ENCODE measurements around the gene RXRB.

Gene RXRB

DNA sequence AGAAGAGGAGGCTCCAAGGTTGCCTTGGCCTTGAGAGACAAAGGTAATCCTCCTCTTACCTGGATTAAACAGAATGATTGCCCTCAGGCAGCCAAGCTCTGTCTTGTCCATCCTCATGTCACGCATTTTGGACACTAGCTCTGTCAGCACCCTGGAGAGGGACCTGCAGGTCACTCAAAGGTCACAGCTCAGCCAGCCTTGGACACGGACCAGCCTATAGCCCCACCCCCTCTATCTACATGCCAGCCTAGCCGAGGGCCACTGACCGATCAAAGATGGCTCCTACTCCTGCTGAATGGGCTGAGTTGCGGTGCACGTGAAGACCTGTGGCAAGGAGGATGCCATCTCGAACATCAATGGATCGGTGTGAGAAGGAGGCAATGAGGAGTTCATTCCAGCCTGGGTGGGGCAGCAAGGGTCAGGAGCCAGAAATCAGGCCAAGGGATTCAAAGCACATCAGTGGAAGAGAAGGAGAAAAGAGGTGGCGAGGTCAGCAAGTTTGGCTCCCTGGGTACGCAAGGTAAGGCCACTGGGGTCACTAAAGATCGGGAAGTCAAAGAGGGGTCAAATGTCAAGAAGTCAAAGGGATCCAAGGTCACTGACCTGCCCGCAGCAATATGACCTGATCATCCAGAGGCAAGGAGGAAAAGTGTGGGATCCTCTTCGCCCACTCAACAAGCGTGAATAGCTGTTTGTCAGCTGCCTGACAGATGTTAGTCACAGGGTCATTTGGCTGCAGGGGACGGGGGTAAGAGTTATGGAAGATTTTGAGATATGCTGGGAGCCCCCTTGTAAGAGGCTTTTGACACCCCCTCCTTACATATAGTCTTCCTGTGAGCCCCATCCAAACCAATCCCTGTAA, 4.9 kb downstream of the RXRB start:
- DNase-seq: no peak

DNA sequence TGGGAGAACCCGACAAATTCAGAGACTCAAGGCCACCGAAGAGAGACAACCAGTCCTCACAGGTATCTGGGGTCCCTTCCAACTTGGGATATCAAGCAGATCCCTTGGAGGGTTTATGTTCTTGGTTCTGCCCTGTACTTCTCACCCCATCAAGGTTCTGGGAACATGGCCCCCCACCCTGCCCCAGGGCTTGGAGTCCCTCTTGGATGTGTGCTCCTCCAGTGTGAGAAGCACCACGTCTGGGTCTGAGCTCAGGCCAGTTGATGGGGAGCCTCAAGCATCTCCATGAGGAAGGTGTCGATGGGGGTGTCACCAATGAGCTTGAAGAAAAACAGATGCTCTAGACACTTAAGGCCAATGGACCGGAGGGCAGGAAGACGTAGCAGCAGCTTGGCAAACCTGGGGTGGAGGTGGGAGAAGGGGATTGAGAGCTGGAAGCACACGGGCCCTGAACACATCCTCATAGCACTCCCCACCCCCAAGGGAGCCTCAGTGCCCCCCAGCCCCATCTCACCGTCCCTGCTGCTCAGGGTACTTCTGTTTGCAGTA, 6.0 kb downstream of the RXRB start:
- DNase-seq: no peak

DNA sequence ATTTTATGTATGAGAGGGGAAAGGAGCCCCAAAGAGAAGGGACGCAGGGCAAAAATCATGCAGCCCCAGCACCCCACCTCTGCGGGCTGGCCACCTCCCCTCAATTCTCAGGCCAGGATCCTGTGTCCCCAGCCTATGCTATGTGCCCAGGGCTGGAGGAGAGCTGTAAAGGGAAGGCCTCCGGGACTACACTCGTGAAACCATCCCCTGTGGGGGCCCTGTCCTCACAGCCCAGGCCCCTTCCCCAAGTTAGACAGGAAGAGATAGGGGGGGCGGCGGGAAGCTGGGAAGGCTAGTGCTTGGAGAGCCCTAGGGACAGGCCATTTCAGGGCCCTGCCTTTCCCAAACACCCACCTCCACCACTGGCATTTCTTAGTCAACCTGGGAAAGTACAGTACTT, 6.8 kb downstream of the RXRB start:
- DNase-seq: no peak

DNA sequence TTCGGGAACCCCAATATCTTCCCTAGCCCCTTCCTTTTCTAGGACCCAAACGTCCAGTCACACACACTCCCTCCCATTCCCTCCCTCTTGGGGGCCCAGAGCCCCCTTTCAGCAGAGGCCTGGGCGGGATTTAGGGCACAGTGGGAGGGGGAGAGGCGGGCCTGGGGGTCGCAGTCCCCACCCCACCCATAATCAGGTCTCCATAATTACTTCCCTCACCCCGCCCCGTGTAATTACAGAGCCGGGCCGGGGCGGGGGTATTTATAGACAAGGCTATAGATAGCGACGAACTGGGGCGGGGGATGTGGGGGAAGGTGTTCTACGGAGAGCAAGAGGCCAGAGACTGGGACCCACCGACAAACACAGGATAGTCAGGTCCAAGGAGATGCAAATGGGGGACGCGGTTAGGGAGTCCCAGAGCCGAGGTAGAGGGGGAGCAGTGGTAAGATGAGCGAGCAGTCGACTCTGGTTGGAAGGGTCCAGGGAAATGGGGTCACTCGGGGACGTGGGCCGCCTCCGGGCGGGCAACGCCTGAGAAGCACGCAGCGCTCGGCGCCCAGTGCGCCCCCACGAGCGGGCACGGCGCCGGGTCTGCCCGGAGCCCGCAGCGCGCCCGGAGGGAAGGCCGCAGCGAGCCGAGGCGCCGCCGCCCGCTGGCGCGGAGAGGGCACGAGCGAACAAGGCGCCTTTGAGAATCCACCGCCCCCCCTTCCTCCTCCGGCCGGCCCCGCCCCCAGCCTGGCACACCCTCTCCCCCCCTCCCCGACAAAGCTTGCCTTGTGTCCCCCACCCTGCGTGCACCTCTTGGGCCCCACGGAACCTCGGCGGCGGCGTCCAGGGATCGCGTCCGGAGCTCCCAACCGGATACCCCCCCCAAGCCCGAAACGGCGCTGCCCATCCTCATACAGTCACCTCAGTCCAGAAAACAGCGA, 7.5 kb downstream of the RXRB start:
- DNase-seq: no peak

DNA sequence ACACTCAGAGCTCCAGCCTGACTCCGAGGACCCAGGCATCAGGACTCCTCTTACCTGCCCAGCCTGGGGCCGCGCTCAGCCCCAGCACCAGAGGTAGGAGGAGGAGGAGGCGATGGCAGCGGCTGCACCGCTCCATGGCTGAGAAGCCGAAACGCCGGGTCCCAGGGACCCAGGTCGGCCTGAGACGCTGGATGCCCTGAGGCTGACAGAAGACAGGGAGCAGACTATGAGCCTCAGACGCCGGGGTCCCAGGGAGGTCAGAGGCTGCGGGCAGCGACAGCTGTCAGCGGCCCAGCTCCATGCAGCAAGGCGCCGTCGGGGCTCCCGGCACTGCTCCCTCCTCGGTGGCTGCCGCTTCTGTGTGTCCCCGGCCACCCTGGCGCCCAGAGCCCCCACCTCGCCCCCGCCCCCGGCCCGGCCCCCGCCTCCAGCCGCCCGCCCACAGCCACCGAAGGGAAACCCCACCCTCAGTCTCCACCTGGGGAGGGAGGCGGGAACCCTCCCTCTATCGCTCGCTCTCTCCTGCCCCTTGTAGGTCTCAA, 8.3 kb downstream of the RXRB start, which contains the start of gene COL11A2:
TSS of gene COL11A2 (minus strand) at position 363 of the 542 bp plus-strand sequence. CDS start at position 136, 227 bp downstream.
- no peak for DNase-seq

DNA sequence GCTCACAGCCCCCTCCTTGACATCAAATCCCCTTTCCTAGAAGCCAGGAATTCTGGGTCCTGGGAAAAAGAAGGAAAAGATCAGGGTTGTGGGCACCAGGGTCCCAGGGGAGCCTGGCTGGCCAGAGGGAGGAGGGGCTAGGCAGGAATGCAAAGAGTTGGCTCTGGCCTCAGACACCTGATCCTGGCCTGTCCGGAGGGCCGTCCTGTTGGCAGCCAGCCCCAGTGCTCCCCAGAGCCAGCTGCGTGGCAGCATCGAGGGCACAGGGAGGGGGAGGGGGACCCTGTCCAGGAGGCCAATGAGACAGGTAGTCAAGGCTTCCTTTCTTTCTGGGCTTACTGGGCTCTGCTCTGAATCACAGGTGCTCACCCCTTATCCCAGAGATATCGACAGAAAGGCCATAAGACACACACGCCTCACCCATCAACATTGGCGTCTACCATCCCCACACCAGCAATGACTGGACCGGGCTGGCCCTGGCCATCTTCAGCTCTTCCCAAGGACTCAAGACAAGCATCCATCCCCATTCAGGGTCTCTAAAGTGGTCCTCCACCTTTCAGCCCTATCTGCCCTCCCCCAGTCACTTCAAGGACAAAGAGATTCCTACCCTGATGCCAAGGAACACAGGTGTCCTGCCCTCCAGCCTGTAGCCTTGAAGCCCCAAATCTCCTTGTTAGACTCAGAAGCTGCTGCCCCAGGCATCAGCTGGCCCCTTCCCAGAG, 8.9 kb downstream of the RXRB start:
- peak in 1 of 2 experiments; percentile 32 for DNase-seq

DNA sequence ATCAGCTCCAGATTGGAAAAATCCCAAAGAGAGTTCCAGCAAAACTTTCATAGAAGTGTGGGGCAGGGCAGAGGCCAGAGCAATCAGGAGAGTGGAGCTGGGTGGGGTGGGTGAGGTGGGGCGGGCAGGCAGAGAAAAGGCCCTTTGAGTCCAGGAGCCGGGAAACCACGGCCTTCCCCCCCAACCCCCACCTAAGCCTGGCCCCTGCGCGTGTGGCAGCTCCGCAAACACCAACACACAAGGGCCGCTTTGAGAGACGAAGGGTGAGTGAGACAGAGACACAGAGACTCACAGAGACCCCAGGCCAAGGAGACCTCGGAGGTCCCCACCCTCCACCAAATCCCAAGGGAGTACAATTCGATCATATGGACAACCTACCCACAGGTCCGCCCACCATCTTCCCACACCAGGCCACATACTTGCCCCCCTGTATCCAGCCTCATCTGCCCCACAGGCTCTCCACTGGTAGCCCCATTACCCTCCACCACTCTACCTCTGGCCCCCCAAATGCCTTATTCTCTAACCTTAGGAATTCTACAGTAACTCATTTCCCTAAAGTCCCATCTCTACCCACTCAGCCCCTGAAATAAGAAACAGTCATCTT, 9.9 kb downstream of the RXRB start:
- DNase-seq: no peak

DNA sequence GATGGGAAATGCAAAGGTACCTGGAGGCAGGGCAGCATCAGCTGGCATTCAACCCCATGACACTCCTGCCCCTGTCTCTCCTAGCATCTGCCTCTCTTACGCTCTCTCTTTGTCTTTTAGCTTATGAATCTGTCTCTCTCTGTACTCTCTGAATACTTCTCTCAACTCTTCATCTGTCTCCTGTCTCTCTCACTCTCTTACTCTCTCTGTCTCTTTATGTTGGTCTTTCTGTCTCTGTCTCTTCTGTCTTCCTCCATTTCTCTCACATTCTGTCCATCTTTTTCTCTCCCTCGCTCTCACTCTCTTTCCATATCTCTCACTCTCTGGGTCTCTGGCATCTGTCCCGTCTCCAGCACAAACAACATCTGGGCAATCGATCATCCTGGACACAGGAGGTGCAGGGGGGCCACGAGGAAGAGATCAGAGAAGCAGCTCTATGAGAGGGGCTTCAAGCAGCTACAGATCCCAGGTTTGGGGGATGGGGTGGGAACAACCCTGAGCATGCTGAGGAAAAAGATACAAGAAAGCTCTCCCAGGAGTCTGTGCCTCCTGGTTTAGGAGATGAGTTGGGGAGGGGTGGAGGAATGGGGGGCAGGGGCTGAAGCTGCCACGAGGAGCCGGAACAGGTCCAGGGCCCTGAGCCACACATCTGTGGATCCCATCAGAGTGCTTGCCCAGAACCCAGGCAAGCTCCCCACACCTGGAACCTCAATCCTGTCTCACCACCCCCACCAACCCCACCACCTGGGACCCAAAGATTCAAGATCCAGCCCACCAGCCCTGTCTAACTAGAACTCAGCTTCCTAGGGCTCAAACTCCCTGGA, 10.6 kb downstream of the RXRB start:
- DNase-seq: no peak

DNA sequence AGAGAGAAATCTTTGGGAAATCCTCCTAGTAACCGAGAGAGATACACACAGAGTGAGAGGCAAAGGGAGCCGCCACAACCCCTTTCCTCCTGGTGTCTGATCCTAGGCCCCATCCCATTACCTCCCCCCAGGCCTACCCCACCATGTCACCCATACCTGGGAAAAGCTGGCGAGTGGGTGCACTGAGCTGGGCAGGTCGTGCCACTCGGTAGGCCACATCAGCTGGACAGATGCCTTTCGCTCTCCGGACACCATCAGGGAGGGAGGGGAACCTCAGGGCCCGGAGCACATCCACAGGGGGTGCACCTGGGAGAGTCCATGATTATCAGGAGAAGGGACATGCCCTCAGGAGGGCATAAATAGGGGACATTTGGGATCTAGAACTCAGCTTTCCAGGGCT, 11.3 kb downstream of the RXRB start:
- DNase-seq: no peak

DNA sequence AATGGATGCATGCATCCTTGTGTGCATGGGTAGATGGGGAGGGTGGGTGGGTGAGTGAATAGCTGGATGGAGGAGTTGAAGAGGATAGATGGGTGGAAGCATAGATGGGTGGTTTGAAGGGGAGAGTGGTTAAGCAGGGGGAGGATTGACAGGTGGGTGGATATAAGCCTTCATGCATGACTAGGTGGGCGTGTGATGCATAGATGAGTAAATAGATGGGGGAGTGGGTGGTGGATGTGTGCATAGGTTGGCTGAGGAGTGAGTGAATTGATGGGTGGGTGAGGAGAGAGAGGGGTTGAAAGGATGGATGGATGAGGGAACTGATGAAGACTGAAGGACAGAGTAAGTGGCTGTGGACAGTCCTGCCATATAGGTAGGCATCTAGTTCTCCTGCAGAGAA, 12.7 kb downstream of the RXRB start:
- DNase-seq: no peak

DNA sequence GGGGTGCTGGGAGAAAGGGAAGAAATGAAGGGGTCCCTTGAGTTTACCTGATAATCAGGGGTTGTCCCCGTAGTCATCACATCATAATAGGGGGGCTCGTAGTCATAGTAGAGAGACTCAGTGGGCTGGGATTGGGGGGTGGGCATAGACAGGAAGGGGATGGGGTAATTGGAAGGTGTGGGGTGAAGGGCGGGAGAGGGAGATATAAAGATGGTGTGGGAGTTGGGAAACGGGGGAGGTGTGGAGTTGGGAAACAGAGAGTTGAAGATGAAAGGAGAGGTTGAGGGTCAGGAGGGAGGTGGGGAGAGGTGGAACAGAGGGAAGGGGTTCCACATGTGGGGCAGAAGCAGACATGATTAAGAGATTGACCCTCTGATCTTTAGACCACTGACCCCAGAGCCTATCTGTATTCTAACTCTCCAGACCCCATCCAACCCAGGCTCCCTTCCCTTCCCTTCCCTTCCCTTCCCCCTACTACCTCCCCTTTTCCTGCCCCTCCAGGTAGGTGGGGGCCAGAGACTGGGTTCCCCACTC, 14.7 kb downstream of the RXRB start:
- no peak for DNase-seq

DNA sequence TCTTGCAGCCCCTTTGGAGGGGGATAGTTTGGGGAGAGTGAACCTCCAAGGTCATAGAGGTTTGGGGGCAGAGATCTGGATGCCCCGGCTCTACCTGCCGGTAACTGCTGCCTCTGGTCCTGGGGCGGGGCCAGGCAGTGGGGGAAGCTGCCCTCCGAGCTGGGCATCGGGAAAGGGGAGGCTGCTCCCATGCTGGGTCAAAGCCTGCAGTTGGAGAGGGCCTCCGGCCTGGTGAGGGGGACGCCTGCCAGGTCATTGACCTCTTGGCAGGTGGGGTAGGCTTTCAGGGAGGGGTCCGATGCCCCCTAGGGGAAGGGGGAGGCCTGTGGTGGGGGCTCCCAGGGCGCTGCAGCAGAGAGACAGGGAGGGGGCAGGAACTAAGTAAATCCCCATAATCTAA, 15.3 kb downstream of the RXRB start:
- DNase-seq: no peak

DNA sequence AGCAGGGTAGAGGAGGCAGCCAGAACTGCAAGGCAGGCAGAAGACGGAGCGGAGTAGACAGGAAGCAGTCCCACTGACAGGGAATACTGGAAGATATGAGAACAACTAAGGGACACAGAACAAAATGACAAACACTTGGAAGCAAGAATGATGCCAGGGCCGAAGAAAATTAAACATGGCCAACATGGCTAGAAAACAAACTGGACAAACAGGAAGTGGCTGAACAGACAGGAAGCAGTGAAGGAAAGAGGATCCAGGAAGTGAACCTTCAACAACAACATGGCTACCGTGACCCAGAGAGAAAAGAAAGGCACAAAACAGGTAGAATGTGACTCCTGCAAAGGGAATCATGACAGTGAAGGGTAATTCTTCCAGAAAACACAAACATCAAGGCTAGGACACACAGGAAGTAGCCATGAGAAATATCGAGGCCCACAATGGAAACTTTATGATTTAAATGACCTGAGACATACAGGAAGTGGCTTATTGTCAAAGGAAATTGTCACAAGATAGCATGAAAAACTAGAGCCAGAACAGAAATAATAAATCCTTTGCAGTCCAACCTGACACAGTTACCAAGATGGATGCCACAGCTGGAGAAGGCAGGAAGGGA, 17.3 kb downstream of the RXRB start:
- DNase-seq: no peak

DNA sequence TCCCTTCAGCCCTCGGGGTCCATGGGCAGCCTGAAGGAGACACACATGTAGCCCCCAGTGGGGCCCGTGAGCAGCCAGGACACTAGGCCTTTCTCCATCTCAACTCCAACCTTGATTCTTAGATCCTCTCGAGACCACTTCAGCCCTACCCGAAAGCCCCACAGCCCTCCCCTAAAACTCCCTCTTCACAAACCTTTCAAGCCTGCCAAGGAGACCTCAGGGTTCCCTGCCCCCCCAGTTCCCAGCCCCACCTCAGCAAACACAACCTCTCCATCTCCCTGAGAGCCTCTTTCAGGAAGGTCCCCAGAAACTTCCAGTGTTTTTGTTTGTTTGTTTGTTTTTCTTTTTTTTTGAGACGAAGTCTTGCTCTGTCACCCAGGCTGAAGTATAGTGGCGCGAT, 19.3 kb downstream of the RXRB start:
- DNase-seq: no peak

DNA sequence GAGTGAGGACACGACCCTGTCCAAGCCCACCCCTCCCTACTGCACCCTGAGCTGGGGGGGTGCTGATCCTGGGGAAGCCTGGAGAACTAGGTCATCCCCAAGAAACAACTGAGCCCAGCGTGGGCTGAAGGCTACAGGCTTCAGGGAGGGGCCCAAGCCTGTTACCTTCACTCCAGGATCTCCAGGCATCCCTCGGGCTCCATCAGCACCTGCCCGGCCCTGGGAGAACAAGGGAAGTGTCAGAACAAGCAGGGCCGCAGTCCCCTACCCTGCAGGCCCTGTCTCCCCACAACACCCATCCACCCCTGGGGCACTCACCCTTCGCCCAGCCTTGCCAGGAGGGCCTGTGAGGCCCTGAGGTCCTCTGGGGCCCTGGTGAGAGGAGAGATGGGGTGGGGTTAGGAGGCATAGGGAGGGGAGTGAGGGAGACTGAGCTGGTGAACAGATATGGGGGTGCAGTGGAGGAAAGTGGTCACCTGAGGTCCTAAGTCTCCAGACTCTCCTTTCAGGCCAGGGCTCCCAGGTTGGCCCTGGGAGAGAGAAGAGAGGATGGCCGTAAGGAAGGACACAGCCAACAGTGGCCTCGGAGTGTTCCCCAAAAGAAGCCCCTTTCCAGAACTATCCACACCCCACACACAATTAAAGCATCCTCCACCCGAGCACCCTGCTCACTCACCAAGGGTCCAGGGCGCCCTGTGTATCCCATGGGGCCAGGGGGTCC, 21.6 kb downstream of the RXRB start:
- DNase-seq: no peak

DNA sequence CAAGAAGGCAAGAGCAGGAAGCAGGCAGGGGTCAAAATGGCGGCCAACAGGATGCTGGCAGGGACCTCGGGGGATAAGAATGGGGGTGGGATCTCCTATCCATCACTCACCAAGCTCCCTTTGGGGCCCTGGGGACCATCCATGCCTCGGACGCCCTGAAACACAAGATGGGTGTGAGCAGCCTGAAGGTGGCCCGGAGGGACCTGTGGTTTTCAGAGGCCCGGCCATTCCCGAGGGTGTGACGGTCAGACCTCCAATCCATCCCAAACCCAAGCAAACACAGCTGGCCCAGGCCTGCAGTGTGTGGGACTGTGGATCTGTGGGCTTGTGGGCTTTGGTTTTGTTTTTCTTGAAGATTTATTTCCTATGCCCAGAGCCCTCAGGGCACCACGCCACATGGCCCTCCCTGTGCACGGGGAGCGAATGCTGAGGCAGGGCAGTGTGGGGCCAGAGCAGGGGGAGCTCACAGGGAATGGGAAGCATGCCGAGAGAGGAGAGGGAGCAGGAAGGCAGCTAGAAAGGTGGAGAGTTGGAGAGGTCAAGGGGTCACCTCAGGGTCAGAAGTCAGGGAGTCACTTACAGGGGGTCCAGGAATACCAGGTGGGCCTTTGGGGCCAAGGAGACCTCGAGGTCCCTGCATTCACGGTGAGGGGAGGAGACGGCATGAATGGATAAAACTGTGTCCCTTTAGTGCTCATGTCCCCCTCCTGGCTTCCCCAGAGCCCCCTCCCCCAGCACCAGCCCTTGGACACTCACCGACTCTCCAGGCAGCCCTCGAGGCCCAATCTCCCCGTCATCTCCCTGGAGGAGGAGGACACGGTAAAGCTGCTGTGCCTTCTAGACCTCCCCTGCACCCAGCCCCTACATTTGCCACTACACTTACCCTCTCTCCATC, 22.7 kb downstream of the RXRB start:
- DNase-seq: no peak

DNA sequence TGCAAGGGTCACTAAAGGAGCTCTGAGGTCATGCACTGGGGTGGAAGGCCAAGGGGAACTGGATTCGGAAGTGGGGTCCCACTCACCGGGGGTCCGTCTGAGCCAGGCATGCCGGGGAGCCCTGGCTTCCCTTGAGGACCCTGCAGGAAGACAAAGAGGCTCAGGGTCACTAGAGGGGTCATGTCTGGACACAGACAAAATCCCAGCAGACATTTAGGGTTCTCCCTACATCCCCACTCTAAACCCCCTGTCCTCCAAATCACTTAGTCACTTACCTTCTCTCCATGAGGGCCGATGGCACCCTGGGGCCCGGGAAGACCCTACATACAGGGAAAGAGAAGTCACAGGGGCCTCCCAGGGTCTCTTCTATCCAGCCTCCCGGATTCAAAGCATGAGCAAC, 23.6 kb downstream of the RXRB start:
- DNase-seq: no peak

DNA sequence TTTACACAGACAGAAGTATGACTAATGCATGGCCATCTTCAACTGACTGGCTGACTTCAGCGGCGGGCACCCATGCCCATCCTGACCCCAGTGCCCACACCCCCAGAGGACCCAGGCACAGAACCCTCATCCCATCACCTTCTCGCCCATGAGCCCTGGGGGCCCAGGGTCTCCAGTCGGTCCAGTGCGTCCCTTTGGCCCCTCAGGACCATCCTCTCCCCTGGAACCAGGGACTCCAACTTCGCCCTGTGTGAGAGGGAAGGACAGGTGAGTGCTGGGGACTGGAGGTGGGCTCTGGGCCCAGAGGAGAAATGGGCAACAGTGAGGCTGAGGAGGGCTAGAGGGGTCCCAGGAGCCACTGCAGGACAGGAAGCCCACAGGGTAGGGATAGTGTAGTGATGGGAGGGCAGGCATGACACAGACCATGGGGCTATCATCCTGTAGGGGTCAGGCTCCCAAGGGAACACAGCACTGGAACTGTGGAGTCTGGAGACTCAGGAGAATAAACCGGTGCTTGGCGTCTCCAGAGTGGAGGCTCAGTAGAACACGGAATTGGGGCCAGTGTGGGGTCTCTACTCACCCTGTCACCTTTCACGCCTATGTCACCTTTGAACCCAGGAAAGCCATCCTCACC, 24.9 kb downstream of the RXRB start:
- DNase-seq: no peak

Measured in SHP77 (cell line).